Measurements from ENCODE around the gene FXYD3.
A peak's percentile ranks its signal among the peaks of the same experiment; 100 is the strongest.
"Not testable (repeated sequence)": the region's sequence is repeated elsewhere in the genome, so short reads cannot be mapped to it uniquely, and the experiment has no call there.

Gene FXYD3

DNA sequence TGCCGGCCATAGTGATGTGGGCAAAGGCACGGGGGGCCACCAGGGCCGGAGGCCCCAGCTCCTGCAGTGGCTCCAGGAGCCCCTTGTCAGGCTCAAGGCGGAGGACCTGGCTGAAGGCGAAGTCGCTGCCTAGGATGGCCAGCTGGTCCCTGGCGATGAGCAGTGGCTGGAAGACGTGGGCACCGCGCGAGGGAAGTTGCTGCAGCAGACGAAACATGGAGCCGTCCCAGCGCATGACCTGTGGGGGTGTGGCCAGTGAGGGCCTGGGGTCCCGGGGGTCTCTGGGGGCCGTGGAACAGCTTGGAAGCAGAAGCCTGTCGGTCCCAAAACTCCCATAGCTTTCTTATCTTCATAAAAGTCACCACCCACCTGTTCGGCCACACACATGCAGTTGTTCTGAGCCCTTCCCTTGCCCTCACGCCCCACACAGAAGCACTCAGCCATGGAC lies 9.7 kb downstream of the FXYD3 start:
- DNase-seq (ENCODE audit: low spot score), result no peak

DNA sequence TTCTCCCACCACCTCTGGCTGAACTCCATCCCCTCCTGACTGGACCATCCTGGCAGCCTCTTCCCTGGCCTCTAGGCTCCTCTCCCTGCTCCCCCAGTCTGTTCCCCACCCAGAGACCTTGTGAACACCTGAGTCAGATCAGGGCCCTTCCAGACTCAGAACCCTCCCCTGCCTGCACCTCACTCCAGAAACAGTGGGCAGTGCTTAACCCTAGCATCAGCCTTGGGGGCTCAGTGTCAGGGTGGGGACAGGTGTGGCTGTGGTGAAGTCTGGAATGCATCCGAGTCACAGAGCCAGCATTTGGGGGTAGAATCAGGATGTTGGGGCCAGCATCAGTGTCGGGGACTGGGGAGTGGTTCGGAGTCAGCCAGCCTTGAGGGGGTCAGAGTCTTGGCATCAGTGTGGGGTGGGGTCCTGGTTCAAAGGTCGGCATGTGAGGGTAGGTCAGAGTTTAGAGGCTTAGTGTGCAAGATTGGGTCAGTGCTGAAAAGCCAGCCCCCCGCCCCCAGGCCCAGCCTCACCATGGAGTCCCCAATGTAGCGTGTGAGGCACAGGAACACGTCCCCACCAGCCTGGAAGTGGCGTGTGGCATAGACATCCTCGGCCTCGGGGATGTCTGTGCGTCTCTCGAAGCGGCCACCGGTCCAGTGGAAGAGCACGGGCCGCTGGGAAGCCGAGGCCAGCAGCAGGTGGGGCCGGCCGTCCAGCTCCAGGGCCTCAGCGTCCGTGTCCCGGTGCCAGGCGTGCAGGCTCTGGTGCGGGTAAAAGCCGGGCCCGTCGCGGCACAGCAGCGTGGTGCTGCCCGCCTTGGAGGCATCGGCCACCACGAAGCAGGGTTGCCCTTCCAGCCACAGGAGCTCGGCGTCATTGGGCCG lies 10.4 kb downstream of the FXYD3 start:
- DNase-seq (ENCODE audit: low spot score), result no peak

DNA sequence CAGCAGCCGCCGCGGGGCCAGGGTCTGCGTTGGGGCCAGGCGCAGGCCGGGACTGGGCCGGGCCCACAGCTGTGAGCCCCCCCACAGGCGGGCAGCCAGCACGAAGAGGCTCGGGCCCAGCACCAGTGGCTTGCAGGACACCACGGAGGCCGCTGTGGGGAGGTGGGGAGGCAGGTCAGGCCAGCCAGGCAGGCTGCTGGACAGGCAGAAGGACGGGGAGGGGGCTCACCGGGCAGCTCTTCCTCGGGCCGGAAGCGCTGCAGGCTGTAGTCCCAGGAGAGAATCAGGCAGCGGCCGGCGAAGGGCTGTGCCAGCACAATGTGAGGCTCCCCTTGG lies 11.0 kb downstream of the FXYD3 start:
- DNase-seq (ENCODE audit: low spot score), result no peak

DNA sequence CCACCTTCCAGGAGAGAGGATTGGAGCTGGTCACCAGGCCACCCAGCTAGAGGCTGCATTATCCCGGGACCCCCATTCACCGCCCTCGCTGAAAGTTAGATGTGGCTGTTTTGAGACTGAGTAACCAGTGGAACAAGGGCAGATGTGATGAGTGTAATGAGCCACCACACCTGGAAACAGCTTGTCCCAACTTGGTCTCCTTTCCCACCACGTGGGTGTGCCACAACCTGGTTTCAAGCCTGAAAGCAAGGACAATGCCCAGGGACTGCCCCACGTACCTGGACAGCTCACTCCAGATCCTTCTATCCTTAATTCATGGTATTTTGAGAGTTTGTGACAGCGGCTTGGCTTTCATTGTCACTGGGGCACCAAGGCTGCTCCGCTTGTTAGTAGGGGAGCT lies 12.2 kb downstream of the FXYD3 start:
- DNase-seq (ENCODE audit: low spot score), result no peak

DNA sequence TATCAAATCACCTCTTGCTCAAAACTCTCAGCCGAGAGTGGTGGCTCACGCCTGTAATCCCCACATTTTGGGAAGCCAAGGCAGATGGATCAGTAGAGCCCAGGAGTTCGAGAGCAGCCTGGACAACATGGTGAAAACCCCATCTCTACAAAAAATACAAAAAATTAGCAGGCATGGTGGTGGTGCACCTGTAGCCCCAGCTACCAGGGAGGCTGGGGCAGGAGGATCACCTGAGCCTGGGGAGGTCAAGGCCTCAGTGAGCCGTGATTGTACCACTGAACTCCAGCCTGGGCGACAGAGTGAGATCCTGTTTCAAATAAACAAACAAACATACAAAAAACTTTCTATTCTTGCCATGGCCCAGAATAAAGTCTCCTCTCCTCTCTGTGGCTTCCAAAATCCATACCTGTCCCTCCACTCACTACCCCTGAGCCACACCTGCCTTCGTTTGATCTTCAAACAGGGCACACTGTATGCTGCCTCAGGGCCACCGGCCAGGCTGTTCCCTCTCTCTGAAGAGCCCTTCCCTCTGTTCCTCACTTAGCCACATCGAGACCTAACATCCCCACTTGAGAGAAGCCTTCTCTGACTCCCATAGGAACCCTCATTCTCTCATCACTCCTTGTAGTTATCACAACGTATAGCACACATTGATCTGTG lies 12.9 kb downstream of the FXYD3 start:
- DNase-seq (ENCODE audit: low spot score), result no peak

DNA sequence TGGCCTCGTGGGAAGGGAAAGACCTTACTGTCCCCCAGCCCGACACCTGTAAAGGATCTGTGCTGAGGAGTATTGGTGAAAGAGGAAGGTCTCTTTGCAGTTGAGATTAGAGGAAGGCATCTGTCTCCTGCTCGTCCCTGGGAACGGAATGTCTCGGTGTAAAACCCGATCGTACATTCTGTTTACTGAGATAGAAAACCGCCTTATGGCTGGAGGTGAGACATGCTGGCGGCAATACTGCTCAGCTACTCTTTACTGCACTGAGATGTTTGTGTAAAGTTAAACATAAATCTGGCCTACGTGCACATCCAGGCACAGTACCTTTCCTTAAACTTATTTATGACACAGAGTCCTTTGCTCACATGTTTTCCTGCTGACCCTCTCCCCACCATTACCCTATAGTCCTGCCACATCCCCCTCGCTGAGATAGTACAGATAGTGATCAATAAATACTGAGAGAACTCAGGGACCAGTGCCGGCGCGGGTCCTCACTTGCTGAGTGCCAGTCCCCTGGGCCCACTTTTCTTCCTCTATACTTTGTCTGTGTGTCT lies 14.2 kb downstream of the FXYD3 start:
- not testable (repeated sequence) for DNase-seq (ENCODE audit: low spot score)

DNA sequence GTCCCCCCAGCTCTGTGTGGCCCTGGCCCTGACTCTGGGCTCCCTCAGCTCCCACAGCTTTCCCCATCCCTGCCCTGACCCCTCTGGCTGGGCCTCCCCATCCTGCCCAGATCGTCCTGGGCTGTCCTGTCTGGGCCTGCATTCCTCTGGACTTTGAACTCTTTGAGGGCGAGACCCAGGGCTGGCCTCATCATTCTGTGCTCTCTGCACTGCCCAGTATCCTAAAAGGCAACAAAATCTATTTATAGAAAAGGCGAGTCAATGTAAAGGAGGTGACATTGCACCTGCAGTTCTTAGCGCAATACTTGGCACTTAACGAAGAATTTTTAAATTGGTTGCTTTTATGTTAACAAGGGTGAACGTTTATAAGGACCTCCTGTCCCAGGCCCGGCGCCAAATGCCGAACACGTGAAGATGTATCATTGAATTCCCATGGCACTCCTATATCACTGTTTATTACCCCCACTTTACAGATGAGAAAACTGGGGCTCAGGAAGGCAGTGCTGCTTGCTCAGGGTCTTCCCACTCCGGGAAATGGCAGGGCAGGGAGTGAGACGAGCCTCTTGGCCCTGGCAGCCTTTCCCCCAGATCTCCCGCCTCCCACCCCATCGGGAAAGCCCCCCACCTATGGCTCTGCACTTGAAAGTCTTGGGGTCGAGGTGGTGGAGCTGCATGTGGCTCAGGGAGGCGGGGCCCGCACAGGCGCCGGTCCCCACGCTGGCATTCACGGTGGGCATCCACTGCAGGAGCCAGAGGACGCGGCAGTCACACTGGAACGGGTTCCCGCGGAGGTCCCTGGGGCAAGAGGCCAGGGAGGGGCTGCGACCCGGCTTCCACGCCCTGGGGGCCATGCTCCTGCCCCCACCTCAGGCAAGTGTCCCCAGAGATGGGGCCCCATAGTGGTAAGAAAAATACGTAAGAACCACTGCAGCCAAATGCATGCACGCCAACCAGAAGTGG lies 15.4 kb downstream of the FXYD3 start:
- DNase-seq (ENCODE audit: low spot score), result no peak

DNA sequence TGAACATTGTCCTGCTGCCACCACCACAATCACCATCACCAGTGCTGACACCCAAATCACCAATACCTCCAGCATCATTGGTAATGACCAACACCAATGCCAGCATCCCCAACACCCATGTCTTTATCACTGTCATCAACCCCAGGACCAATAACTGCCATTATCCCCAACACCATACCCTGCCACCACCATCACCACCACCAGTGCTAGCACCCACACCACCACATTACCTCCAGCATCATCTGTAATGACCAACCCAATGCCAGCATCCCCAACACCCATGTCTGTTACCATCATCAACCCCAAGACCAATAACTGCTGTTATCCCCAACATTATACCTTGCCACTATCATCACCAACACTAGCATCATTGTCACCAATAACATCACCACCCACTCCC lies 16.6 kb downstream of the FXYD3 start:
- DNase-seq (ENCODE audit: low spot score), result no peak

DNA sequence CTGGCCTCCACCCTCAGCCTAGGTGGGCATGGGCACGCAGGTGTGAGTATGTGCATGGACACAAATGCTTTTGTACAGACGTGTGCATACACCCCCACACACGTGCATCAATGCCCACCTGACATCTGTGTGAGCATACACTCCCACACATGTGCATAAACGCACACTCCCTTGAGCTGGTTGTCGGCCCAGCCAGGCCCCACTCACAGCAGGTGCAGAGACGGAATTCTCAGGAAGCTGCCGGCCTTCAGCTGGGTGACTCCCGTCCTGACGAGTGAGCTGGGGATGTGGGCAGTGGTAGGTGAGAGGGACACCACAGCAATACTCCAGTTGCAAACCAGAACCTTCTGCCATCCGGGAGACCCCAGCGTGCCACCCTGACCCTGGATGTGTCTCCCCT lies 18.2 kb downstream of the FXYD3 start:
- no peak for DNase-seq (ENCODE audit: low spot score)

DNA sequence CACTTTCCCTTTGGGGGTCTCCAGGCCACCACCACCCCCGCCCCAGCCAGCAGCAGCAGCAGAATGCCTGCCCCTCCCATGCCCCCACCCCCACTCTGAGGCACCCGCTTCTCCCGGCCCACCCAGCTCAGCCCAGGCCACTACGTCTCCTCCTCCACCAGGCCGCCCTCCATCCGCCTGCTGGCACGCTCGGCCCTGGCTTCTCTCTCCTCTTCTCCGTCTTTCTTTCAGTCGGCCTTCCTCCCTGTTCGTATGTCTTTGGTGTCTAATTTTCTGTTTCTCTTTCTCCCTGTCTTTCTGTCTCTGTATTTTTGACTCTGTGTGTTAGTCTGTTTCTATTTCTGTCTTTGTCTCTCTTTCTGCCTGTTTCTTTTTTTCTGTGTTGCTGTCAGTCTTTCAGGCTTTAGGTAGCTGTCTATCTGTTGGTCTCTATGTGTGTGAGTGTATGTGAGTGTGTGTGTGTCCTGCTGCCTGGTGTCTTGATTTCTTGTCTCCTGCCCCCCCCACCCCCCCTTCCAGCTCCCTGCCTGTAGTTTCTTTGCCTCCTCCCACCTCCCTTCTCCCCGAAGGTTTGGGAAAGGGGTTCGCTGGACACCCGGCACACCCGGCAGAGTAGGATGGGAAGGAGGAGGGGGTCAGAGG lies 19.1 kb downstream of the FXYD3 start, which contains the start of gene LGI4:
Gene LGI4 (minus strand): TSS at position 459 of the 642 bp plus-strand sequence. CDS start 379 bp downstream, at position 80.
- DNase-seq (ENCODE audit: low spot score), result no peak

DNA sequence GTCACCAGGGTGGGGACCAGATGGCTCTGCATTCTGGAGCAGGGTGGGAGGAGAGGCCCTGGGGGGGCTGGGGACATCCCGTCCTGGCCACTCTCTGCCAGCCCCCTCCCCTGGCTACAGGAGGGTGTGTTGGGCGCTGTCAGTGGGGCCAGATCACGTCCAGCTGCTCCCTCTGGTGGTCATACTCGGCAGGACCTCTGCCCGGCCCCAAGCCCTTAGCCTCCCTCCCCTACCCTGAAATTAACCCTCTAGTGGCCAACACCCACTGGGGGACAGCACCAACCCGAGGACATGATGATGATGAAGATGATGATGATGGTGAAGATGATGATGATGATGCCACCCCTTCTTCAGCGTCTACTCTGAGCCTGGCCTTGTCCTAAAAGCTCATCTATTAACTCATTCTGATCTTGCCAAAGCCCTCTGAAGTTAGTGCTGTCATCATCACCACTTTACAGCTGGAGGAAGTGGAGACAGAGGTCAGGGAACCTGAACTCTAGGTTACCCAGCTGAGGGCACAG lies 19.8 kb downstream of the FXYD3 start:
- peak; percentile 90 for DNase-seq (ENCODE audit: low spot score)

DNA sequence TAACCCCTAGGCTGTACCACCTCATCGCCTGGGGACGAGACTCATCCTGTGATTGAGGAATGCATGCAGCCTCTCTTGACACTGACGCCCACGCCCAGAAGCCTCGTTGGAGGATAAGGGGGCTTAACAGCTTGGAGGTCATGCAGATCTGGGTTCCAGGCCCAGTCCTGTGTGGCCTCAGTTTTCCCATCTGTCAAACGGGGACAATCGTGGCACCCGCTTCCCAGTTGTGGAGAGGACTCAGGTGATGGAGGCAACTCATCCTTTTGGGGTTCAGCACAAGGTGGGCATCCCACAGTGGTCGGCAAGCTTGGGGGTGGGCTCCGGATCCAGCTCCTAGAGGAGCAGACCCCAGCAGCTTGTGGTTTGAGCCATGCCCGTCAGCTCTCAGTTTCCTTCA lies 20.6 kb downstream of the FXYD3 start:
- no peak for DNase-seq (ENCODE audit: low spot score)

DNA sequence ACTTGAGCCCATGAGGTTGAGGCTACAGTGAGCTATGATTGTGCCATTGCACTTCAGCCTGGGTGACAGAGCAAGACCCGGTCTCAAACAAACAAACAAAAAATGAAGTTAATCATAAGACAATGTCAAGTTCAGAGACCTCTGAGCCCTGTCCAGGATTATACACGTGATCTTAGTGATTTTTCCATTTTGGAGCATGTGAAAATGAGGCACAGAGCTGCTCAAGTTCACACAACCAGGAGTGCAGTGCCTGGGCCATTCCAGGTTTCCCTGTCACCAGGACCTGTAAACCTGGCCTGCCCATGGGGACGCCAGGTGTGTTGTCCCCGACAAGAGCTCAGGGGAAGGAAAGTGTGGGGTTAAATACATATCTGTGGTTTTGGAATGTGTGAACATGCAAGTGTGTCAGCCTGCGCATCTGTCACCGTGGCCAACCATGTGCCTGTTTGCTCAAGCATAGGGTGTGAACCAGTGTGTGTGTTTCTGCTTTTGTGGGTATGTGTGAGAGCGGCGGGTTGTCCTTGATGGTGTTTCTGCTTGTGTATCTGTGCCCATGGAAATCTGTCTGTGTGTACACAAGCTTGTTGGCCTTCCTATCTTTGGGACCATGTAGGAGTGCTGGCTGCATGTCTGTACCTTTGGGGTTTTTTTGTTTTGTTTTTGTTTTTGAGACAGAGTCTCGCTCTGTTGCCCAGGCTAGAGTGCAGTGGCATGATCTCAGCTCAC lies 21.5 kb downstream of the FXYD3 start:
- DNase-seq (ENCODE audit: low spot score), result no peak

DNA sequence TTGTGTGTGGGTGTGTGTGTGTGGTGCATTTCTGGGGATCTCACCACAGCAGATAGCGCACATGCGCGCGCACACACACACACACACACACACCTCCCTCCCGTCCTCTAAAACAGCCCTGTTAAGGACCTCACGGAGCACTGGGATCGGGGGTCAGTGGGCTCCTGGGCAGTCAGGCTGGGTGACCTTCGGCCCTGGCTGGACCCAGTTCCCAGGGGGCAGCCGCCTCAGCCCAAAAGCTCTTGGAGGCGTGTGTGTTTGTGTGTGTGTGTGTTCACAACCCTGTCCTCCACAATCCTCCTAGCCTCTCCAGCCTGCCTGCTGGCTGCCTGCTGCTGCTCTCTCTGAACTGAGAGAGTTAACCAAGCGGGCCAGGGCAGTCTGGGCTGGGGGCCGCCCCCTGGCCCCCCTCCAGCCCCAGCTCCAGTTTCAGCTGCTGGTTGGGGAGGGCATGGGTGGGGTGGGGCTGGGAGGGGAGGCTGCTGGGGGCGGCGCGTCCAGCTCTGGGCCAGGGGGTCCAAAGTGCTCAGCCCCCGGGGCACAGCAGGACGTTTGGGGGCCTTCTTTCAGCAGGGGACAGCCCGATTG lies 22.8 kb downstream of the FXYD3 start, which contains the start of gene FXYD1:
Gene FXYD1 (plus strand): TSS at position 520 of the 588 bp plus-strand sequence. CDS start 1,256 bp downstream, outside the sequence.
- no peak for DNase-seq (ENCODE audit: low spot score)

DNA sequence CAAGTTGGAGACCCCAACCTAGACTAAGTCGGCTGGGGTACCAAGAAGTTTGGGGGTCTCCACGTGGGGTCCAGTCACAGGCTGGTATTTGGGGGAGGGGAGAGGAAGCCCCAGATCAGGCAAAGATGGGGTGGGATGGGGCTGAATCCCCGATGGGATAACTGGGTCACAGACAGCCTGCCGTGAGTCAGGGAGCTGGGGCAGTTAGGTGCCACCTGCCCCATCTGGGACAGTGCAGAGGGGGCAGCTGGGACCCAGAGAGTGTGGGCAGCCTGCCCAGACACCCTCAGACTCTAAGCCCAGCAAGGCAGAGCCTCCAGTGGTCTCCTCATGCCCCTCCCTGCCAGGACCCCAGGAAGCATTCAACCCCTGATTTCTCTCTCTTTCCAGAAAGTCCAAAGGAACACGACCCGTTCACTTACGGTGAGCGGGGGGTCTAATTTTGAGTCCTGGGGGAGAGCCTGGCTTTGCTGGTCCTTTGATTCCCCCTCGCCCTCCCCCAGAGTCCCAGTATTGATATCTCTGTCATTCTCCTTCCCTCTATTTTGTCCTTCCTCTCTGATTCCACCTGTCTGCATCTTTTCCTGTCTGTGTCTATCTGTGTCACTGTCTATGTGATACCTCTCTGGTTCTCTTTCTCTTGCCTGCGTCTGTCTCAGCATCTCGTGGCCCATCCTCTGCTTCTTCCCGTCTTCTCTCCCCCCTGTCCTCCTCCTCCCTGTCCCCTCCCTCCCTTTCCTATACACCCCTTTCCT lies 24.8 kb downstream of the FXYD3 start:
- DNase-seq (ENCODE audit: low spot score), result no peak

DNA sequence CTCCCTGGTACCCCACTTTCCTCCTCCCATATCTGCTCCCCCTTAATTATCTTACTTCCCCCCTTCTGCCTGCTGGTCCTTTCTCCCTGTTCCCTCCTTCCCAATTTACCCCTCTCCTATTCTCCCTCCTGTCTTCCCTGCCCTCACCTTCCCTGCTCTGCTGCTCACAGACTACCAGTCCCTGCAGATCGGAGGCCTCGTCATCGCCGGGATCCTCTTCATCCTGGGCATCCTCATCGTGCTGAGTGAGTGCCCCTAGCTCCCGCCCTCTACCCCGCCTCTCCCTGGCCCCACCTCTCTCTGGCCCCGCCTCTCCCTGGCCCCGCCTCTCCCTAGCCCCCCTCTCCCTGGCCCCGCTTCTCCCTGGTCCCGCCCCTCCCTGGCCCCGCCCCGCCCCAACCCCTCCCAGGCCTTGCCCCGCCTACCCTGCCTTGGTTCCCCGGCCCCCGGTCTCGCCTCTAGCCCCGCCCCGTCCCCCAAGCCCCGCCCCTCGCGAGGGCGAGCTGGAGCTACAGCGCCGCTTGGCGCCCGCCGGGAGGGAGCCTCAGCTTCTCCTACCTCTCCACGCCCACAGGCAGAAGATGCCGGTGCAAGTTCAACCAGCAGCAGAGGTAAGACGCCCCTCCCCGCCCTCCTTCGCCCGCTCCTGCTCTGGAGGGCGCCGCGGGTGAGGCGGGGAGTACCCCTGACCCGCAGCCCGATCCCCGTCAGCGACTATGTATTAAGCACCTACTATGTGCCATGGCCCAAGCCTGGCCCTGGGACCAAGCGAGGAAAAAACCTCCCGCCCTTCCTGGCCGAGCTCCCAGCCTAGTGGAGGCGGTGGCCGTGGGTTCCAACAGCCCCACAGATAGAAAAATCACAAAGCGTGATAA lies 25.6 kb downstream of the FXYD3 start:
- DNase-seq (ENCODE audit: low spot score), result peak; percentile 100

DNA sequence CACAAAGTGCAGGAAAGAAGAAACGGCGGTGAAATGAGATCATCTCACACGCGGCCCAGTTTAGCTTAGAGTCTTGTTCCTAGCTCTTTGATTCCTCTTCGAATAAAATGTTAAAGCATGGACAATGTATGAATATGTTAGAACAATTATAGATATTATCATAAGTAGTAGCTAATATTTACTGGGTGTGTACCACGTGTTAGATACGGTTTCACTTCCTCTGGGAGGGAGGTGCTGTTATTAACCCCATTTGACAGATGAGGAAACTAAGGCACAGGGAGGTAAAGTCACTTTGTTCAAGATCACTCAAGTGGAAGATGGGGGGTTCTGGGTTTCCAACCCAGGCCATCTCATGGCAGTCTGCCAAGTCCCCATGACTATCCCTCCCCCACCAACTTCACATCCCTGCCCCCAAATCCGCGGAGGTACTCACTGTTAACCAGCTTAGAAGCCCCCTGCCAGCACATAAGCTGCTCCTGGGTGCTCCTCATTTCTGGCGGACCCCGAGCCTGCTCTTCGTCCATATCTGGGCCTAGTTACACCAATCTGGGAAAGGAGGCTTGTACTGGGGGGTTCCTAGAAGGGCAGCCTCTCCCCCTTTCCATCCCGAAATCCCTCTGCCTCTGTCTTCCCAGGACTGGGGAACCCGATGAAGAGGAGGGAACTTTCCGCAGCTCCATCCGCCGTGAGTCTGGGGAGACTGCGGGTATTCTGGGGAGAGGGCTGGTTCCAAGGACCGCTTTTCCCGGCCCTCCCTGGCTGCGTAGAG lies 26.4 kb downstream of the FXYD3 start:
- DNase-seq (ENCODE audit: low spot score), result no peak

Data from AG08396 (cell line).